ENCODE data around the gene RNF138.
"Not testable (repeated sequence)": the region's sequence is repeated elsewhere in the genome, so short reads cannot be mapped to it uniquely, and the experiment has no call there.

RNF138 gene

GRCh38 chr18:32167980-32168730 lies 76.5 kb downstream of the RNF138 start:
- no peak for DNase-seq (ENCODE audit: extremely low read depth in 1 of 2, low read depth in 1 of 2)

- no peak for DNase-seq (ENCODE audit: extremely low read depth in 1 of 2, low read depth in 1 of 2)
These were observed 82.0 kb downstream of the RNF138 start for GRCh38 chr18:32173654-32174053.

GRCh38 chr18:32174719-32175118 lies 83.0 kb downstream of the RNF138 start:
- no peak for DNase-seq (ENCODE audit: extremely low read depth in 1 of 2, low read depth in 1 of 2)

GRCh38 chr18:32175265-32175664 lies 83.6 kb downstream of the RNF138 start:
- DNase-seq (ENCODE audit: extremely low read depth in 1 of 2, low read depth in 1 of 2), result no peak

GRCh38 chr18:32176745-32177144 lies 85.1 kb downstream of the RNF138 start:
- not testable (repeated sequence) for DNase-seq (ENCODE audit: extremely low read depth in 1 of 2, low read depth in 1 of 2)

- DNase-seq (ENCODE audit: extremely low read depth in 1 of 2, low read depth in 1 of 2), result no peak
These were observed 85.9 kb downstream of the RNF138 start for GRCh38 chr18:32177530-32177929.
